HG03045 (cell line): ENCODE measurements around the gene VAV1.
"Not testable (repeated sequence)": the region's sequence is repeated elsewhere in the genome, so short reads cannot be mapped to it uniquely, and the experiment has no call there.

ENCODE experiments used
- ATAC-seq: cut with Tn5 transposase; IDR thresholded peaks from one replicate; pipeline ENCODE4 v1.9.1; 2021; ENCODE audit warnings: mild to moderate bottlenecking, moderate library complexity; ENCODE audit not compliant: unreplicated experiment

The VAV1 gene

GRCh38 chr19:6842871-6843607 lies 70.5 kb downstream of the VAV1 start:
- no peak for ATAC-seq

- ATAC-seq: no peak
Observed at GRCh38 chr19:6847828-6848200, 75.3 kb downstream of the VAV1 start.

- ATAC-seq: no peak
Observed at GRCh38 chr19:6848986-6849385, 76.5 kb downstream of the VAV1 start.

- ATAC-seq: no peak
Observed at GRCh38 chr19:6849876-6850275, 77.4 kb downstream of the VAV1 start.

GRCh38 chr19:6851359-6851758 lies 78.9 kb downstream of the VAV1 start:
- ATAC-seq: no peak

- no peak for ATAC-seq
Observed at GRCh38 chr19:6852001-6852400, 79.5 kb downstream of the VAV1 start.

- no peak for ATAC-seq
Observed at GRCh38 chr19:6853868-6854267, 81.4 kb downstream of the VAV1 start.

- ATAC-seq: no peak
Observed at GRCh38 chr19:6854758-6855157, 82.2 kb downstream of the VAV1 start.

GRCh38 chr19:6856749-6857372 lies 84.4 kb downstream of the VAV1 start:
- no peak for ATAC-seq

- ATAC-seq: no peak
Observed at GRCh38 chr19:6861683-6862286, 89.3 kb downstream of the VAV1 start.

- peak; percentile 65 for ATAC-seq
Observed at GRCh38 chr19:6862673-6863078, 90.2 kb downstream of the VAV1 start.

- no peak for ATAC-seq
Observed at GRCh38 chr19:6864325-6864940, 91.9 kb downstream of the VAV1 start.

- ATAC-seq: no peak
Observed at GRCh38 chr19:6865849-6866248, 93.3 kb downstream of the VAV1 start.

- no peak for ATAC-seq
Observed at GRCh38 chr19:6866741-6867151, 94.2 kb downstream of the VAV1 start.

- ATAC-seq: no peak
Observed at GRCh38 chr19:6868351-6868750, 95.8 kb downstream of the VAV1 start.

- not testable (repeated sequence) for ATAC-seq
Observed at GRCh38 chr19:6869151-6869882, 96.8 kb downstream of the VAV1 start.

GRCh38 chr19:6873708-6874431 lies 101.4 kb downstream of the VAV1 start:
- ATAC-seq: no peak

- no peak for ATAC-seq
Observed at GRCh38 chr19:6875218-6875617, 102.7 kb downstream of the VAV1 start.

- ATAC-seq: no peak
Observed at GRCh38 chr19:6876748-6877147, 104.2 kb downstream of the VAV1 start.

- ATAC-seq: no peak
Observed at GRCh38 chr19:6877766-6878165, 105.3 kb downstream of the VAV1 start.
